ENCODE data around the gene SDF4. TPM values are rescaled to one million over a fixed set of nuclear protein-coding genes. Genes with fewer than 3 reads are reported as not detected.
A peak's percentile ranks its signal among the peaks of the same experiment; 100 is the strongest.

Gene SDF4
- total RNA-seq, 1 experiment from 2014 or later, result 82.0 TPM

GRCh38 chr1:1280782-1281481 is 49.1 kb upstream of the SDF4 start:
- no peaks in the 10 kb centered on the region for H3K36me3 Mint-ChIP-seq (ENCODE audit: insufficient read depth in 1 of 3, low read depth in 3 of 3)
- H4K20me1 ChIP-seq (ENCODE audit: control insufficient read depth, insufficient read depth, insufficient read length), result no peaks in the 10 kb centered on the region
- H3K18ac ChIP-seq (ENCODE audit: insufficient read length, low read depth, low read length), result no peak overlapping the region
- H3K4me1 ChIP-seq (ENCODE audit: insufficient read depth, low read length), result no peaks in the 10 kb centered on the region
- H2BK15ac ChIP-seq (ENCODE audit: low read depth, low read length), result no peak overlapping the region
- H2BK120ac ChIP-seq (ENCODE audit: low read depth, low read length, poor library complexity, severe bottlenecking), result no peak overlapping the region
- H3K27ac ChIP-seq (ENCODE audit: insufficient read length, low read depth, low read length), result no peak overlapping the region
- H2AFZ ChIP-seq (ENCODE audit: low read length), result no peak overlapping the region
- no peak overlapping the region for H2BK12ac ChIP-seq (ENCODE audit: insufficient read length, low read depth, low read length)
- H4K91ac ChIP-seq (ENCODE audit: insufficient read length, low read depth, low read length), result no peak overlapping the region
- H3K27me3 Mint-ChIP-seq (ENCODE audit: low read depth), result peaks cover 6% of the 10 kb centered on the region
- H2AK5ac ChIP-seq (ENCODE audit: insufficient read length, low read length), result no peak overlapping the region
- no peaks in the 10 kb centered on the region; a peak in 1 of 5 replicates for H3K9me3 Mint-ChIP-seq
- H3K23me2 ChIP-seq (ENCODE audit: insufficient read length, low read depth, low read length, poor library complexity, severe bottlenecking), result no peaks in the 10 kb centered on the region
- no CpG with 5 or more reads among the region's 21 CpGs for WGBS (ENCODE audit: extremely low coverage, insufficient read length, low lambda C conversion rate)
- H3K4me2 ChIP-seq (ENCODE audit: insufficient read depth, insufficient read length, low read length), result no peak overlapping the region
- no peak overlapping the region for H2BK20ac ChIP-seq (ENCODE audit: low read depth, low read length, poor library complexity, severe bottlenecking)
- H3T11ph ChIP-seq (ENCODE audit: low read length), result no peak overlapping the region
- H3K27me3 ChIP-seq (ENCODE audit: insufficient read depth, low read length), result no peaks in the 10 kb centered on the region
- H3K79me2 ChIP-seq (ENCODE audit: insufficient read depth, low read length), result no peaks in the 10 kb centered on the region
- H3K9me3 ChIP-seq (ENCODE audit: control insufficient read depth, low read depth, low read length), result no peaks in the 10 kb centered on the region
- no peak overlapping the region for H3K4ac ChIP-seq (ENCODE audit: low read depth, low read length)
- H3K14ac ChIP-seq (ENCODE audit: insufficient read depth, low read length), result no peak overlapping the region; the same call in 1 of the 2 replicates
- H3K23ac ChIP-seq (ENCODE audit: insufficient read length, low read depth, low read length), result no peak overlapping the region
- H3K27ac Mint-ChIP-seq, result peak overlapping the region in 1 of 3 experiments; percentile 35; a peak in 1 of 7 replicates
- no peak overlapping the region for H4K5ac ChIP-seq (ENCODE audit: insufficient read length, low read depth, low read length)
- no peak overlapping the region for H3K4me3 Mint-ChIP-seq
- H3K79me1 ChIP-seq (ENCODE audit: insufficient read depth, low read depth, low read length, poor library complexity, severe bottlenecking), result no peaks in the 10 kb centered on the region
- H3K9ac ChIP-seq (ENCODE audit: extremely low read depth, insufficient read length, low read length), result no peak overlapping the region
- H2BK5ac ChIP-seq (ENCODE audit: insufficient read length, low read length), result no peak overlapping the region
- 0 out of 4 replicates have a peak, but pooled peaks cover 0 to 5% of the 10 kb centered on the region in 2 experiments for H3K4me1 Mint-ChIP-seq
- no peak overlapping the region for H3K56ac ChIP-seq (ENCODE audit: insufficient read length, low read depth, low read length)
- TF ChIP-seq CTCF (conservative IDR thresholded peaks at IDR 0.05), result no peak
- no peak overlapping the region for H4K8ac ChIP-seq (replicated peaks; ENCODE audit: insufficient read length, low read depth, low read length)
- no peak for DNase-seq

All from H9 (cell line).